ENCODE data around the gene C16orf82. TPM values are rescaled to one million over a fixed set of nuclear protein-coding genes. Genes with fewer than 3 reads are reported as not detected.
A peak's percentile ranks its signal among the peaks of the same experiment; 100 is the strongest.

The C16orf82 gene
- polyA plus RNA-seq, 1 donor: not detected

DNA sequence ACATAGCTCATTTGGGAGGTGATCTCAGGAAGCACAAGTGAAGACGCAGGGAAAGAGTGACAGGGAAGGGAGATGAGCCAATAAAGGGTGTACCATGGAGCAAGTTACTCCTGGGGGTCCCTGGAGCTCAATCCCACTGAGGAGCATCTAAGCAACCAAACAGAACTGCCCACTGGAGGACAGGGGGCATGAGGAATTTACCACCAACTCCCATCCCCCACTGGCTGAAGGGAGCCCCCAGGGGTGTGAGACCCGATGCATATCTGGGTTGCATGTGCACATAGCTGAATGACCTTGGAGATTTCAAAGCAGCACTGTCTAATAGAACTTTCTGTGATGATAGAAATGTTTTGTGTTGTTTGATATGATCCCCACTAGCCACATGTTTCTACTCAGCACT is 29.6 kb downstream of the C16orf82 start:
- no peak for DNase-seq

DNA sequence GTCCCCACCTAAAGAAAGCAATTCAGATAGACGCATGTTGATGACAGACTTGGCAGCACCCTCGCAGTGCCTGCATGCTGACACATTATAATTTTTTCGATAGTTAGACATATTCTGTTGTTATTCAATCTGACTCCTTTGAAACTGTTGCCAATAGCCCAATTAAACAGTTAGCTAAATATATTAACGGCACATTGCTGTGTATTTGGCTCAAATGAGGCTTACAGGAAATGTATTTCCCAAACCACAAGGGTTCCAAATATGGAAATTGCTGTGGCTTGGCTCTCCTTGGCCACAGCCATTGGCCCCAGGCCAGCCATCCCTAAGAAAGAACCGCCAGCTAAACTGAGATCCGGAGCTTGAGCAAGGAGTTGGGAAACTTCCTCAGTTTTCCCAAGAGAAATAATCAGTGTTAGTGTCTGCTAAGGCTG is 31.1 kb downstream of the C16orf82 start:
- peak; percentile 26 for DNase-seq

DNA sequence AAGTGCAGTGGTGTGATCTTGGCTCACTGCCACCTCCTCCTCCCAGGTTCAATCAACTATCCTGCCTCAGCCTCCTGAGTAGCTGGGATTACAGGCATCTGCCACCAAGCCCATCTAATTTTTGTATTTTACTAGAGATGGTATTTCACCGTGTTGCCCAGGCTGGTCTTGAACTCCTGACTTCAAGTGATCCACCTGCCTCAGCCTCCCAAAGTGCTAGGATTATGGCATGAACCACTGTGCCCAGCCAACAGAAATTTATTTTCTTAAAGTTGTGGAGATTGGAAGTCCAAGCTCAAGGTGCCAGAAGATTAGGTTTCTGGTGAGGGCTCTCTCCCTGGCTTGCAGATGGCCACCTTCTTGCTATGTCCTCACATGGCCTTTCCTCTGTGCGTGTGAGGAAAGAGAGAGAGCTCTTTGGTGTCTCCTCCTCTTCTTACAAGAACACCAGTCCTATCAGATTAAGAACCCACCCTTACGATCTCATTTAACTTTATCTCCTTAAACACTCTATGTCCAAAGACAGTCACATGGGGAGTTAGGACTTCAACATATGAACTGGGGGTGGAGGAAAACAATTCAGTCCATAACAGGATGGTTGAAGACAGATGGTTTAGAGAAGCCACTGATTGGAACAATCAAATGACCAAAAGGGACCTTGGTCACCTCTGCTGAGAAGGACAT is 31.8 kb downstream of the C16orf82 start:
- DNase-seq: no peak

GRCh38 chr16:27102701-27103575 is 36.2 kb downstream of the C16orf82 start:
- DNase-seq: no peak

- DNase-seq: no peak
Observed at GRCh38 chr16:27103954-27104353, 37.2 kb downstream of the C16orf82 start.

DNA sequence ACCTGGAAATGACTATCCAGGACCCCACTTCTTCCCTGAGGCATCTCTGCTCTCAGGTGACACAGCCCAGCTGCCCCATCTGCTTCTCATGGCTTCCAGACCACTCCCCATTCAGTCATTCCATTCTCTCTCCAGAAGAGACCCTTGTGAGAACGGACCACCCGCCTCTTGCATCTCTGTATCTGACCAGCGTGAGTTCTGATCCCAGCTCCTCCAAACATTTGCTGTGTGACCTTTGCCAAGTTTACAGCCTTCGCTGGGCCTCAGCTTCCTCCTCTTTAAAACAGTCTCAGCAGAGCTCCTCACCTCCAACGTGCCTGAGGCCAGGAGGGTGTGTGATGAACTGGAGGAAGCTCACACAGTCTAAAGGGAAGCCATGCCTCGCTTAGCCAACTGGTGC is 39.6 kb downstream of the C16orf82 start:
- no peak for DNase-seq

DNA sequence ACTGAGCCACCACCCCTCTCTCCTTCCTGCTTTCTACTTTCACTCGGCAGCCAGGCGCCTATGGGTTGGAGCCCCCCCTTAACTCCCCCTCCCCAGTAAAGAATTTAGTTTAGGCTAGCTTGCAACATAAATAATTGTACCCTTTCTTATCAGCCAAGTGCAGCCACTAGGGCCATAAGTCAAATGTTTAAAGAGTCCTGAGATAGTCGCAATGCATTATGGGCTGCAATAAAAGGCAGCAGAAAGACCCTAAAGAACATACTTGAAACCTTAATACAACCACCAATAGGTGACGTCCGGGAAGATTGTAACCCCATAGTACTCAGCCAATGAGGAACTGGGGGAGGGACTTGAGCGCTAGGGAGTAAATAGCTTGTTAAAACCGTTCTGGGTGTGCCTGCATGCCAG is 40.5 kb downstream of the C16orf82 start:
- no peak for DNase-seq

DNA sequence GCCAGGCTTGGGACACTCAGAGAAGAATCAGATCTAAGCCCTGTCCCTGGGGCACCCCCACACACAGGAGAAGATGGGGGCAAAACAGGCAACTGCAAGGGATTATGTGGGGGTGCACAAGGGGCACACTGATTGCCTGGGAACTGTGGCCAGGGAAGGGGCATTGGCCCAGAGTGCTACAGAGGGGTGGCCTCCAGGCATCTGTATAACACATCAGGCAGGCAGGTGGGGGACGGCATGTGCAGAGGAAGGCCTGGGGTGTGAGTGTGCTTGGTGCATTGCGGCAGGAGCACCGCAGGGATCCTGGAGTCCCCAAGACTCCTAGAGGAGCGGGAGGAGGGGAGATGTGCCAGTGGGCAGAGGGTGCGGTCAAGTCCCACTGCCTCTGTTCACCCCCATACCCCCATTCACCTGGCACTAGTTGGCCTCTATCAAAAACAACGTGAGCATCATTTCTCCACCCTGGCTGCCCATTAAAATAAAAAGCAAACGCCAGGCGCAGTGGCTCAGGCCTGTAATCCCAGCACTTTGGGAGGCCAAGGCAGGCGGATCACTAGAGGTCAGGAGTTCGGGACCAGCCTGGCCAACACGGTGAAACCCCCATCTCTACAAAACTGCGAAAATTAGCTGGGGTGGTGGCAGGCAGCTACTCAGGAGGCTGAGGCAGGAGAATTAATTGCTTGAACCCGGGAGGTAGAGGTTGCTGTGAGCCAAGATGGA is 41.5 kb downstream of the C16orf82 start:
- no peak for DNase-seq

- no peak for DNase-seq
Observed at GRCh38 chr16:27108826-27109665, 42.3 kb downstream of the C16orf82 start.

DNA sequence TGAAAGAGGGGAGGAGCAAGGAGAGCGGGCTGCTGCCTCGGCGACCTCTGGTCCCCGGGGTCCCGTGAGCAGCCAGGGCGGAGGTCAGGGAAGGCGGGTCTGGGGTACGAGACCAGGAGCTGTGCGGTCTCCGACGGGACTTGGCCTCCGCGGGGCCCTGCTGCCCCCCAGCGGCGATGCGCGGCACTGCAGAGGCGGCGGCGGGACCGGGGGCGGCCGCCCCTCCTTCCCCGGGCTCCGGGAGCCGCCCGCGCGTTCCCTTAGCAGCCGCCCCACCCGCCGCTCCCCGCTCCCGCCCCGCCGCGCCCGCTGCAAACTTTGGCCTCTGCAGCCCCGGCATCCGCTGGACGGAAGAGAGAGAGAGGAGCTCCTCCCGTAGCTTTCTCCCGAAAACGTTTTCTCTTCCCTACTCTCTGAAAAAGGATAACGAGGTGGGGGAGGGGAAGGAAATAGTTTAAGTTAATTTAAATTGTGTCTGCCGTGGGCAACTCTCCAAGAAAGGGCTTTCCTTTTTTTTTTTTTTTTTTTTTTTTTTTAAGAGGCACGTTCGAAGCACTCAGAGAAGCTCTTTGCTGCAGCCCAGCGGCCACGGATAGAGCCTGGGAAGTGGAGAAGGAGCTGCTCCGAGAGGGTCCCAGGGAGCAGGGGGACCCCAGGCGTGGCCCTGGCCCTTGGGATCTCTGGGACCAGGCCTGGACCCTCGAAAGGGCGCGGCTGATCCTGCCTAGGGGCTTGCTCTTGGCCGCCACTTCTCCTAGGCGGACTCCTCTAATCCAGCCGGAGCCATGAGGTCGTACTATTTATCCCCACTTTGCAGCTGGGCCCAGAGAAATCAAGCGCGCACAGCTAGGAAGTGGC is 43.2 kb downstream of the C16orf82 start:
- peak; percentile 82 for DNase-seq

DNA sequence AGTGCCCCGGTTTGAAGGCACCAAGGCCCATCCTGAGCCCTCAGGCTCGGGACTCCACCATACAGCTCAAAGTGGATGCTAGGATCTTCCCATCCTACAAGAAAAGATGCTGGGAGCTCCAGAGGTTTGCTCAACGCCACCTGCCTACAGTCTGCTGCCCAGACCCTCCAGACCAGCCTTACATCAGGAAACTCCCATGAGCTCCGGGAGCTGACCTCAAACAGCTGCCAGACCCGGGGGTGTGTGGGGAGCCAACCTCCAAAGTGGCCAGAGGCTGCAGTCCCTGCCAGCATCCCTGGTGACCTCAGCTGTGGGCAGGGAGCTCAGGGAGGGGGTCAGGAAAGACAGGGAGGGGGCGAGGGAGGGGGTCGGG is 43.8 kb downstream of the C16orf82 start:
- DNase-seq: no peak

GRCh38 chr16:27111486-27111885 is 44.8 kb downstream of the C16orf82 start:
- DNase-seq: no peak

GRCh38 chr16:27112093-27112811 is 45.5 kb downstream of the C16orf82 start:
- DNase-seq: no peak

- no peak for DNase-seq
Observed at GRCh38 chr16:27113341-27113841, 46.7 kb downstream of the C16orf82 start.

DNA sequence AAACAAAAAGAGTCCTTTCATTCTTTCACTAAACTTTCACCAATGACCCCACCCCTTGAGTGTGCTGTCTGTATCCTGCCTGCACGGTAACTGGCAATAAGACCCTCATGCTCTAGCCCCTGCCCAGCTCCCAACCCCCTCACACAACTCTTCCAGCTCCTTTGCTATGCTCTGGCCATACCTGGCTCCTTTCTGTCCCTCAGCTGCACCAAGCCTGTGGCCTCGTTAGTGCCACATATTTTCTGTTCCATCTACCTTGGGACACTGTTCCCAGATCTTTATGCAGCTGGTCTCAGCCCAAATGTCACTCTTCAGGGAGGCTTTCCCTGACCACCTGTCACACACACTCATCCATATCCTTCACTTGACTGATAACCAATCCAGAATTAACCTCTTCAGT is 47.3 kb downstream of the C16orf82 start:
- no peak for DNase-seq

DNA sequence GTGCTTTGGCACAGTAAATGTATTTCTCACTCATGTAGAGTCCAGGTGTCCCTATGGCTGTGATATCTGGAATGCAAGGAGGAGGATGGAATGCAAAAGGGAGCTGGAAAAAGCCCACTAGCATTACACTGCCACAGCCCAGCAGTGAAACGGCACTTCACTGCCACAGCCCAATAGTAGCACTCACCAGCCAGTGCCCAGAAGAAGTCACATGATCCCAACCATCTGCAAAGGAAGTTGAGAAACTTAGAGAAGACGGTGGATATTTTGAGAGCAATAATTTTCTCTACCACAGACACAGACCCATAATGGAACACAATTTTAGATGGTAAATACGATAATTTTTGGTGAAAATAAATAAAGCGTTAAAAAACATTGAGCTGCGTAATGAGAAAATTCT is 51.8 kb downstream of the C16orf82 start:
- DNase-seq: no peak

All from hindlimb muscle (tissue), 1 donor.